Measurements from ENCODE around the gene C6orf47.

GRCh38 chr6:31666337-31666965 is 5.9 kb upstream of the C6orf47 start:
- no peak for TF ChIP-seq EP300 (IDR thresholded peaks at IDR 0.05; ENCODE audit: borderline replicate concordance in 1 of 2, low read depth in 1 of 2, low read length in 1 of 2)
- TF ChIP-seq CTCF (IDR thresholded peaks at IDR 0.05): no peak
- no peak for TF ChIP-seq GATA2 (CRISPR knock-in tag; IDR thresholded peaks at IDR 0.05)
- no peak for TF ChIP-seq SIN3A (IDR thresholded peaks at IDR 0.05; ENCODE audit: borderline replicate concordance, low read depth, low read length)
- TF ChIP-seq MAX (IDR thresholded peaks at IDR 0.05; ENCODE audit: low read depth): no peak
- TF ChIP-seq TAF1 (IDR thresholded peaks at IDR 0.05; ENCODE audit: borderline replicate concordance, low read depth, low read length): no peak
